Activated naive CD8-positive, alpha-beta T cell treated with anti-CD3 and anti-CD28 coated beads, Interleukin-2, amount 10 ng/mL, durations not matched to agents 7 days and 5 days (primary cell): Measurements from ENCODE around the gene CRB2. TPM values are rescaled to one million over a fixed set of nuclear protein-coding genes. Genes with fewer than 3 reads are reported as not detected.

Source experiments
- ATAC-seq: fragments of 150-1000 bp; cut with Tn5 transposase; one replicate; pipeline ENCODE4 v1.10.0; 2021; ENCODE audit warnings: low read depth, moderate library complexity
- POLR2A ChIA-PET: fragments of 350-600 bp; sonication (Branson Sonifier 250); formaldehyde crosslinking; loops from one replicate; lab custom pipeline; 2021; ENCODE audit warnings: antibody characterized with exemption; lab: Charles Lee
- DNase-seq: peaks from one replicate; pipeline ENCODE4 v3.0.0; 2021
- H3K27ac Mint-ChIP-seq: one replicate; pipeline ENCODE4 v1.8.0; 2022; ENCODE audit warnings: mild to moderate bottlenecking, mixed read lengths
- H3K27me3 Mint-ChIP-seq: one replicate; pipeline ENCODE4 v1.8.0; 2022; ENCODE audit warnings: mild to moderate bottlenecking, moderate library complexity, mixed read lengths
- H3K36me3 Mint-ChIP-seq: one replicate; pipeline ENCODE4 v1.8.0; 2021; ENCODE audit warnings: mild to moderate bottlenecking, mixed read lengths
- H3K4me1 Mint-ChIP-seq: one replicate; pipeline ENCODE4 v1.8.0; 2021; ENCODE audit warnings: mixed read lengths
- H3K4me3 Mint-ChIP-seq: one replicate; pipeline ENCODE4 v1.8.0; 2022; ENCODE audit warnings: mild to moderate bottlenecking, moderate library complexity, mixed read lengths
- H3K9me3 Mint-ChIP-seq: one replicate; pipeline ENCODE4 v1.8.0; 2021; ENCODE audit warnings: mixed read lengths
- microRNA-seq: library from miRNA; unstranded; fragments of <30 nt; microRNA quantifications from one replicate; pipeline ENCODE4 v1.2.0, GENCODE V29; 2022
- total RNA-seq, 2 experiments: library from RNA; stranded (reverse); gene quantifications; one replicate each; pipeline ENCODE4 v1.2.3, GENCODE V29; 2021

CRB2 gene
- total RNA-seq, 2 experiments from 2014 or later = not detected

DNA sequence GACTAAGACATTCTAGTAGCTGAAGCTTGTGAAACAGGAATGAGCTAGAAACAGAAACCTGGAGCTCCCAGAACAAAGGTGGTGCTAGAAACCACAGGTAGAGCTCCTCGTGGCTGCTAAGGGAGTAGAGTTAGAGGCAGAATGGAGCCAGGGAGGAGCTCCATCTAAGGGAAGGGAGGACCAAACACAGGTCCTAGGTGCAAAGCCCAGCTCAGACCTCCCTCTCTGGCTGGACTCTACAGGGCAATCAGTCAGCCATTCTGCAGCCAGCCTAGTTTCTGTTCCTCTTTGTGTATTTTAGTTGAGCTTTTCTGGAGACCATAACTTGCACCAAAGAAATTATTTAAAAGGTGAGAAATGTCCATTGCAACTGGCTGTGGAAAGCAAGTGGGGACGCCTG lies 70.4 kb downstream of the CRB2 start:
- Mint-ChIP-seq H3K4me3 (no peak overlapping the region), H3K9me3 (peaks cover 2% of the 10 kb centered on the region), H3K4me1 (peaks cover 4% of the 10 kb centered on the region), H3K27ac (no peak overlapping the region), H3K36me3 (peaks cover 3% of the 10 kb centered on the region), H3K27me3 (no peaks in the 10 kb centered on the region)
- DNase-seq = no peak
- POLR2A ChIA-PET = no interaction called here
- ATAC-seq = no peak

Small RNAs within 50 kb of the gene (microRNA-seq; reads per million reads assigned to microRNA genes)
- not detected for gene MIR601

Other genes with a start within 250 kb of the CRB2 start
- gene STRBP, start 87.6 kb upstream of the CRB2 start, total RNA-seq = 10 to 100 TPM; 30.3 to 31.0 TPM